NCI-H2196 (cell line): ENCODE data around the gene NAA15.
A peak's percentile ranks its signal among the peaks of the same experiment; 100 is the strongest.
"Not testable (repeated sequence)": the region's sequence is repeated elsewhere in the genome, so short reads cannot be mapped to it uniquely, and the experiment has no call there.

ENCODE experiments used
- DNase-seq: peaks from one replicate; lab custom pipeline; 2025; ENCODE audit not compliant: unreplicated experiment; lab: John Stamatoyannopoulos, UW

NAA15 gene

DNA sequence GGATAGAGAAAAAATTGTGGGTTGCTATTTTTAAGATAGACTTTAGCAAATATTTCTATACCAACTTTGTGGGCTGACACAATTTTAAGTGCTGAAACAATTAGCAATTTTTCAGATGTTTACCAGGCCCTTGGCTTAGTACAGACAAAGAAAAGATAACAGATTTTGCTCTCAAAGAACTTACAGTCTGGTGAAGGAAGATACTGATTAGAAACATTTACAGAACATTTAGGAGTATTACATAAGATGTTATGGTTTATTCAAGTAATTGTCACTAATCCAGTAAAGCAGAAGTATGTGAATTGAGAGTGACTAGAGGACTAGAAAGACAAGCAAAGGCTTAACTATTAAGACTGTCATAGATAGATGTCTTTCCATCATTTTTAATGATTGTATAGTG is 36.3 kb downstream of the NAA15 start:
- no peak for DNase-seq

DNA sequence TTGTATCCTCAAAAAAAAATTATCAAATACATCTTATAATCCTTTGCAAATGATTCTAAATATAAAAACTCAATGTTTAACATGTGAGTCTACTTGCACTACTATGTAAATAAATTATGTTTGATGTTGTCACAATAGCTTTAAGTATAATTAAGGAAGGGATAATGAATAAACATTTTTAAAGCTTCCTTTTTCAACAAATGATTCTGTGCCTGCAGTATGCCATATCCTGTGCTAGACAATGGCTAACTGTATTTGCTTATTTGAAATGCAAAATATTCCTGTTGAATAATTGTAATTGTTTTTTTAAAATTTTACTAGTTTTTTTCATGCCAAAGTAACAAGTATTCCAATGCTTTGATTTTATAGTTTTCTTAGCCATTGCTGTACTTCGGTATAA is 60.0 kb downstream of the NAA15 start:
- no peak for DNase-seq

DNA sequence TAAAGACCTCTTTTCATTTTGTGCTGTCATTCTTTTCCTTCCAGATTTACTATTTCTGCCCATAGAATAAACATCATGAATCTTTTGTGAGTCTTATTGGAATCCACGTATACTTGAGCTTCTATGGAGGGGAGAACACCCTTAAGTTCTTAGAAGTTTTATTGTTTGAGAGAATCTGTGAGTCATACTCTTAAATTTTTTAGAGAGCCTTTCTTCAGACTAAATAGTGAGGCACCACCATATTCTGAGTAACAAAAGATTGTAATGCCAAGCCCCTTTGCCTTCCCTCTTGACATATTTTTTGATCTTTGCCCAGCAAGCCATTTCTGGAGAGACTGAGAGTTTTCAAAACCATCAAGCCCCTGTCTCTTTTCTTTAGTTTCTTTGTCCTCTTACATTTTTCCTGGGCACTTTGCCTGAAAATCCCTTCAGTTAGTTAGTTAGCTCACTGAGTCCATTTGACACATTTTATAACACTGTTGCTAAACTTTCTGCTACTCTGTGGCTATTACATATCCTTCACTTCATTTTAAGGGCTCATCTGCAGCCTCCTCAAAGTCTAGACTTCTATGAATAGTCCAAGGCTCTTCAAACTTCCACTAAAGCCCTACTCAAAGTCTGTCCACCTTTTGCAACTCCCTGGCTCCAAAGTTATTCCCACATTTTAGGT is 66.3 kb downstream of the NAA15 start:
- DNase-seq, result no peak

DNA sequence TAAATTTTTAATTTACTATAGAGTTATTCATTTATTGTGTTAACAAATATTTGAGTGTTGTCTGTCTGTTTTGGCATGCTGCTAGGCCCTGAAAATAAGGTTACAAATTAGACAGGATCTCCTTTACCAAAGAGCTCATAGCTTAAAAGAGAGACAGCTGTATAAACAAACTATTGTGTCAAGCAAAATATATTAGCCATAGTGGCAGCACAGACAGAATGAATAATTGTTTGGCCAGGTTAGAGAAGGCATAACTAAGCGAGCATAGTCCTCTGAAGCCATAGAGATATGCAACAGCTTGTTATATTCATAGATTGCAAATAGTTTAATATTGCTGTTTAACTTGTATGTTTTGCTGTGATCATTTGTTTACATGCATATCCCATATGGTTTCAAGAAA is 67.7 kb downstream of the NAA15 start:
- peak; percentile 13 for DNase-seq

DNA sequence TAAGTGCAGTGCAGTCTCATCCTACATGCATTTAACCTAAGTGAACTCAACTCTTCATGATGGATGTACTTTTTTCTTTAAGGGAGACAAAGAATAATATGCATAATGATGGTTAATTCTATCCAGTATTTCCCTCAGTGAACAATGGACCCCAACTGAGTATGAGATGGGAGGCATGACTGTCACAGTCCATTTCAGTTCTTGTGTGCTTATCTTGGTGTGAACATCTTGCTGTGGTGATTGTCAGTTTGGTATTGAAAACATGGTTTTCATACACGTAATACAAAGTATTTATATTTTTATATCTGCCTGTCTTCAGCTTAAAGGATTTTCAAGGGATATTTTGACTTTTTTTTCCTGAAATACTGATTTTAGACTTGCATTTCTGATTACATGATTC is 72.9 kb downstream of the NAA15 start:
- no peak for DNase-seq

DNA sequence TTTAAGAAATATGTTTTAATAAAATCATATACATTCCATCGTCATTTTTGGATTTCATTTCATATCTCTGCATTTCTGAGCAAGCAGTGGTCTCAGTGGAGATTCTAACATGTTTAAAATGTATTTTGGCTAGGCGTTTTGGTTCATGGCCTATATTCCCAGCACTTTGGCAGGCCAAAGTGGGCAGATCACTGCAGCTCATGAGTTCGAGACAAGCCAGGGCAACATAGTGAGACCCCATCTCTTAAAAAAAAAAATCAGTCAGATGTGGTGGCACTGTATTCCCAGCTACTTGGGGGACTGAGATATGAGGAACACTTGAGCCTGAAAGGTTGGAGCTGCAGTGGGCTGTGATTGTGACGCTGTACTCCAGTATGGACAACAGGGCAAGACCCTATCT is 85.1 kb downstream of the NAA15 start:
- DNase-seq, result no peak

DNA sequence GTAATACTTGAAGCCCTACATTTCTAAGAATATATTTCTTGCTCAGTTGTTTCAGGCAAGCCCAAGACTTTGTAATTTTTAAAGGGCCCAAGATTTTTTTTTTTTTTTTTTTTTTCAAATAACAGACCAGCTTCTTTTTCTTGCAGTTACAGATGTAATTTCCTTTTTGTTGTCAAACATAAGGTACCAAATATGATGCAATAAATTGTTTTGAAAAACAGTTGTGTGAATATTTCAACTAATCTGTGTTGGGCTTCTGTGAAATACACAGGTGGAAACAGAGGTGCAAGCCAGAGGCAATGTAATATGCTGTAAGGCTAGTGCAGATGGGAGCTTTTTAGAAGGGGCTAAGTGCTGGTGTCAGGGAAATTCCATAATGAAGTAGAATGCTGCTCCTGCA is 87.8 kb downstream of the NAA15 start:
- DNase-seq, result no peak

DNA sequence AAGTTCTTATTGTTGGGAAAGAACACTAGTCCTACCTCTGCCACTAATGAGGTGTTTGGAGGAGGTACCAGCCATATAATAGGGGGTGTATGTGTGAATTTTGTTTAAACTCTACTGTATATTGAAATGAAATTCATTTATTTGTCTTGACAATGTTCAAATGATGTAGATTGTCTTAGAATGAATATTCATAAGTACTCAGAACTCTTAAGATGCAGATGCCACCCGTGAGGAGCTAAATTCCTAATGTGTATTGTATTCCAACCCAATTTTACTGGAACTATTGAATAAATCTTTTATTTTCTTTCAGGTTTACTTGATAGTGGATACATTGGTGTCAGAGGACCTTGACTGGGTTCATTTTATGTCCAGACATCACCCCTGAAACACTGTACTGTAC is 88.7 kb downstream of the NAA15 start:
- no peak for DNase-seq

DNA sequence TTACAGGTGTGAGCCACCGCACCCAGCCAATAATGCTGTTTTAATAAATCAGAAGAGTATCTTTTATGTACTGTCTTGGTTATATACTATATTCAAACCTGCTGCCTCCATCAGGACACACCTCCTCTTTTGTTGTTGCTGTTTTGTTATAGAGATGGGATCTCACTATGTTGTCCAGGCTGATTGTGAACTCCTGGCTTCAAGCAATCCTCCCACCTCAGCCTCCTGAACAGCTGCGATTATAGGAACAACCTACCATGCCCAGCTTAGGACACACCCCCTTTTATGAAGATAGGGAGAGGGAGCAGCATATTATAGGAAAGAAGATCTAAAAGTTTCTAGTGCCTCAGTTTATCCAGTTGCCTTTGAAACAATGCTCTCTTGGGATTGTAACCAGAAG is 90.4 kb downstream of the NAA15 start:
- DNase-seq, result no peak

DNA sequence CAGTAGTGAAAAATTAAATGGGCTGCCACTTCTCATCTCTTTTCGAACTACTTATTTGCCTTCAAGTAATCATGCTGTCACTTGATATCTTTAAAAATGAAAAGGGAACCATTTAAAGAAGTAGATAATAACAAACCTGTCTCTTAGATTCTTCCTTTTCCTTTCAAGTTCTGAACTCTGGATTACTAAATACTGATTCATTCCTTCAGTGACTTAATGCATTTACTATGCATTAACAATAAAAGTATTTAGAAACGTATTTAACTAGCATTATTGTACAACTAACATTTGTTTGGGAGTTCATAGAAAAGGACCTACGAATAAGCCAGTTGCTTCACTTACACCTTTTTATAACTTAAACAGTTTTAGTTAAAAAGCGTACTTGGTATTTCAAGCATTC is 91.5 kb downstream of the NAA15 start:
- no peak for DNase-seq

DNA sequence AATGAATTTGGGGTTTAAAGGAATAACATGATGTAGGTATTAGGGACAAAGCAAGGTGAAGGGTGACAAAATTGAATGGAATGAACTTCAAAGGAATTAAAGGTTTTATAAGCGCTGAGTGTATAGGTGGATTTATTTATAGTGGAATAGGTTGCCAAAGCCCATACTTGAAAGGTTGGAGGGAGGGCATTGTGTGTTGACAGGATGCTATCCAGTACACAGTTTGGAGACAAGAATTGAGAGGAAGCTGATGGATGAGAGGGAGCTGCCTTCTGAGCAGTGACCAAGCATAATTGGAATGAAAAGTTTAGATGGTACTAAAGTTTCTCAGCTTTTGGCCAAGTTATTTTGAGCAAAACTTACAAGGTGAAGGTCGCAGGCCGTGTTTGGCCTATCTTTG is 100.1 kb downstream of the NAA15 start:
- no peak for DNase-seq

DNA sequence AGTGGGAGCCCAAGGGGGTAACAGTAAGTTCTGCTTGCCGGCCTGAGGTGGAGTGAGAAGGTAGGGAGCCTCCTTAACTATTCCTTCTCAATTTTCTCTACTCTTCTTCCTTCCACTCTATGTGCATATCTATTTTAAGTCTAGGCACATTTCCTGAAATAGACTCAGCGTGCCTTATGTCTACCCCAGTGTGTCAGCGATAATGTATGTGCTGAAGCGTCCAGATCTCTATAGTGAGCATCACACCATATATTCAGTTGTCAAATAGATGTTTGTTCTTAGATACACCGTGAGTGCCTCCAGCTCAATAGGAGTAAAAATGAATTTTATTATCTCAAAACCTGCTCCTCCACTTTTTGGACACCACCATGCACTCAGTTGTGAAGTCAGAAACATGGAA is 101.1 kb downstream of the NAA15 start:
- no peak for DNase-seq

DNA sequence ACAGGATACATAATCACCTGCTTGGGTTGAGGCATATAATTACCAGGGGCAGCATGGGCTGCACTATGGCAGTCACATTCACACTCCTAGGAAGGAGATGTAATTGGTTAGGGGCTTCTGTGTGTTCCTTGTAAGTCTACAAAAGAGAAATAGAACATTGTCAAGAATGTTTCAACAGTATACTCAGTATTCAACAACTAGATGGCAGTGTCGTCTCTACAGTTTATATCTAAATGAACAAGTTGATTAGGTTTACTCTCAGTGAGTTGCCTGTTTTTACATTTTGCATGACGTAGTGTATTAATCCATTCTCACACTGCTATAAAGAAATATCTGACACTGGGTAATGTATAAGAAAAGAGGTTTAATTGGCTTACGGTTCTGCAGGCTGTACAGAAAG is 102.2 kb downstream of the NAA15 start:
- no peak for DNase-seq

DNA sequence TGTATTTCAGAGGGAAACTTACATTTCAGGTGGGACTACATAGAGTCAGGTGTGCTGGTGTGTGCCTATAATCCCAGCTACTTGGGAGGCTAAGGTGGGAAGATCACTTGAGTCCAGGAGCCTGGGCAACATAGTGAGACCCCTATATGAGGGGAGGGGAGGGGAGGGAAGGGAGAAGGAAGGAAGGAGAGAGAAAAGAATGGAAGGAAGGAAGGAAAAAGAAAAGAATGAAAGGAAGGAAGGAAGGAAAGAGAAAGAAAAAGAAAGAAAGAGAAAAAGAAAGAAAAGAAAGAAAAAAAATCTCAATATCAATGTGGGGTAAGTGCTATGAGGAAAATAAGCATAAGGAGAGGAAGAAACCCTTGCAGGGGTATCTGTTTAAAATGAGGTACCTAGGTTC is 109.0 kb downstream of the NAA15 start:
- DNase-seq, result no peak

DNA sequence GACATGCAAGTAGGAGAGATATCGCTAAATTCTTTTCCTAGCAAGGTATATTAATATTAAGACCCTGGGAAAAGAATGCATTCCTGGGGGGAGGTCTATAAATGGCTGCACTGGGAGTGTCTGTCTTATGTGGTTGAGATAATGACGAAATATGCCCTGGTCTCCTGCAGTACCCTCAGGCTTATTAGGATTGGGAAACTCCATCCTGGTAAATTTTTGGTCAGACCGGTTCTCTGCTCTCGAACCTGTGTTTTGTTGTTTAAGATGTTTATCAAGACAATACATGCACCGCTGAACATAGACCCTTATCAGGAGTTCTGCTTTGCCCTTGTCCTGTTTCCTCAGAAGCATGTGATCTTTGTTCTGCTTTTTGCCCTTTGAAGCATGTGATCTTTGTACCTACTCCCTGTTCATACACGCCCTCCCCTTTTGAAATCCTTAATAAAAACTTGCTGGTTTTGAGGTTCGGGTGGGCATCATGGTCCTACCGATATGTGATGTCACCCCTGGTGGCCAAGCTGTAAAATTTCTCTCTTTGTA is 113.4 kb downstream of the NAA15 start:
- not testable (repeated sequence) for DNase-seq

DNA sequence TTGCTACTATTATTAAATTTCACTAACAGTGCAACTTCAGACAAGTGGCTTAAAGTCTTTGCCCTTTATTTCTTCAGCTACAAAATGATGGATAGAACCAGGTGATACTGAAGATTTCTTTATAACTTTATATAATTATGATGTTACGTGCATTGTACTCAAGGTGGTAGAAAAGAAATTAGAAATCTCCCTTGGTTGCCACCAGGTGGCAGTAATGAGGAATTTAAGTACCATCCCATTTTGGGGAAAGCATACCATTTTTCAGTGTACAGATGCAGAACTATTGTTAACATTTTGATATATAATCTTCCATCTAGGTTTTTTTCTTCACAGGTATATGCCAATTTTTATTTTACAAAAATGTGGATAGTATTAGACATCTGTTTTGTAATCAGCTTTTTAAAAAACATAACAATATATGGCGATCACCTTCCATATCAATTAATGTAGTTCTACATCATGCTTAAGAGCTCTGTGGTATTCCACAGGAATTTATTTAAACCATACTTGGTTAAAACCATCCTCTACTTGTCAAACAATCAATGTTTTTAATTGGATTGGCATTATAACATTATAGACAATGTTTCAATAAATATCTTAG is 114.9 kb downstream of the NAA15 start:
- DNase-seq, result no peak

DNA sequence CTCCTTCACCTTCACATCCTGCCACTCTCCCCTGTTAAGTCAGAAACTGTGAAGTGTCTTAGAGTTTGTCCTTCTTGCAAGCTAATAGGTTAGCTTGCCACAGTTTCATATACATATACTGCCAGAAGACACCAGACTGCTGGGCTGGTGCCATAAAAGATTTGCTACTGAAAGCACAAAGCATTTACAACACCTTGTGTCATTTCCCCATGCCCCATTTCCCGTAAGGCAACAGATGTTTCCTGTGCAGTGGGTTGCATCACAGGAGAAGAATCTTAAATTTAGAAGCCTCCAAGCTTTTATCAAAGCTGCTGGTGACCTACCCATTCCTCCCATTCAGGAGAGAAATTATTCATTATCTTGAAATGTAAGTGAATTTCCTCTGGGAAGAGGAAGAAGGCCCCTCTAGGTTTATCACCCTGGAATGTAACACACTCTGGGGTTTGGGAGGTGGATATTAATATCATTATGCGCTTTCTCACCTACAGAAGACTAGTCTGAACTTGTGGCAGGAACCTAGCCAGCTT is 118.1 kb downstream of the NAA15 start:
- no peak for DNase-seq

DNA sequence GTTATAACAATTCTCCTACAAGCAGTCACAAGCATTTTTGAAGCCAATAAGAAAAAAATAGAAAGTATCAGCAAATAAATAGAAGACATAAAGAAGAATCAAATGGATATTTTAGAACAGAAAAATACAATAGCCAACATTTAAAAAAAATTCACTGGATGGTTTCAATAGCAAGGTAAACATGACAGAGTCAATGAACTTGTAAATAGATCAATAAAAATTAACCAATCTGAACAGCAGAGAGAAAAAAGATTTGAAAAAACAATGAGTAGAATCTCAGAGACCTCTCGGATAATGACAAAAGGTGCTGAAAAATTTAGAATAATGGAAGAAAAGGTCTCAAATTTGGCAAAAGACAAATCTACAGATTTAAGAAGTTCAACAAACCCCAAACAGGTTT is 119.3 kb downstream of the NAA15 start:
- no peak for DNase-seq

DNA sequence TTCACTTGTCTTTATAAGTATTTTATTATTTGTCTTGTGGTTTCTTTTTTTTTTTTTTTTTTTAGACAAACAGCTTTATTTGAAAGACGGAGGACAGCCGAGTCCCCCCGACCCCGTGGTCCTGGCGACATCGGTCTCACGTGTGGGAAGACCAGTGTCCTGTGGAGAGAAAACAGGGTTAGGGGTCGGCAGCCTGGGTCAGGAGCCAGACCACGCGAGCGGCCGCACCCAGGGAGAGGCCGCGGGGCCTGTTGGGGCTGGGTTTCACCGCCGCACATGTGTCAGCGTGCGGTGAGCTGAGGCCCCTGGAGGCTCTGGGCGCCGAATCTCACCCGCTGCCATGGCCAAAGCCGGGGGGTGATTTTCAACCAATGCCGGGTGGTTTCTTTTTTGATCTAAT is 134.8 kb downstream of the NAA15 start:
- DNase-seq, result no peak

DNA sequence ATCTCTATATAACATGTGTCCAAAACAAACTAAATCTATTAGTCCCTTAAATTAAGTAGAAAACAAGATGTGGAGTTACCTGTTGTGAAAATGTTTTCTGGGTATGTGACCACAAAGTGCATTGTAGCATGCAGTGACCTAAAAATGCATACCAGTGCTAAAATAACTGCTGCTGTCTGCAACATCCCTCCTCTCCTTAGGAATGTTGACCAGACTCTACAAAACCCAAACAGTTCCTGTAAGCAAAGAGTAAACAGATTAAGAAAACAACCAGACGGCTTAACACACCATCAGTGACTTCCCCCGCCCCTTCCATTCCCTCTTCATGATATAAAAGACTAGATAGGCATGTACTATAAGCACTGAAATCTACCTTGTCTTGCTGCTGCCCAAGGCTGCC is 136.8 kb downstream of the NAA15 start:
- DNase-seq, result no peak

DNA sequence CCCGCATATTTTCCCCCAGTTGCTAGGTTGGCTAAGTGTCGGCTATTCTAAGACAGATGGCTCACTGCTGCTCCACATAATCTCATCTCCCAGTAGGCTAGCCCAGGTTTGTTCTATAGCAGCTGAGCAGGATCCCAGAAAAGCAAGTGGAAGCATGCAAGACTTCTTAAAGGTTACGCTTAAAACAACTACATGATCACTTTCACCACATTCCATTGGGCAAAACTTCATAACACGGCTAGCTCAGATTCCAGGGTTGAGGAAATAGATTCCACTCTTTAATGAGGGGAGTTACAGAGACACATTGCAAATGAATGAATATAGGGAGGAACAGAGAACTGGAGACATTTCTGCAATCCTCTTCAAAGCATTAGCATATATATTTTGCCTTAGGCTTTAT is 139.7 kb downstream of the NAA15 start:
- no peak for DNase-seq

DNA sequence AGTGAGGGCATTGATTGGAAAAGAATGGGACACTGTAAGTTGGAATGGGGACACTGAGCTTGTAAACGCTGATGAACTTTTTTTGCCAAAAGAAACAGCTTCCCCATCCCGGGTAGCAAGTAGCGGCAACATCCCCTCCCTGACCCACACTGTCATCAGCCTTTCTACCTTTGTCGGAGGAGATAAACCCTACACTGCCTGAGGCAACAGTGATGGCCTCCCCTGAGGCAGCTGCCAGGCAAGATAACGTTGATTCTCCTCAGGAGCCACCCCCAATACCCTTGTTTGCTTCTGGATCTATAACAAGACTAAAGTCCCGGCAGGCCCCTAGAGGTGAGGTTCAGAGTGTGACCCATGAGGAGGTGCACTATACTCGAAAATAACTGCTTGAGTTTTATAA is 142.4 kb downstream of the NAA15 start:
- no peak for DNase-seq

DNA sequence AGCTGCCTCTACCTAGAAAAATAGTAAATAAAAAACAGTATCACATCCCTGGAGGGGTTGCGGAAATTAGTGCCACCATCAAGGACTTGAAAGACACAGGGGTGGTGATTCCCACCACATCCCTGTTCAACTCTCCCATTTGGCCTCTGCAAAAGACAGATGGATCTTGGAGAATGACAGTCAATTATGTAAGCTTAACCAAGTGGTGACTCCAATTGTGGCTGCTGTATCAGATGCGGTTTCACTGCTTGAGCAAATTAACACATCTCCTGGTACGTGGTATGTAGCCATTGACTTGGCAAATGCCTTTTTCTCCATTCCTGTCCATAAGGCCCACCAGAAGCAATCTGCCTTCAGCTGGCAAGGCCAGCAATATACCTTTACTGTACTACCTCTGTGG is 143.6 kb downstream of the NAA15 start:
- DNase-seq, result not testable (repeated sequence)
